GM12878 (cell line): ENCODE data around the gene C1QTNF1.

Source experiments
- ATF2 ChIP-seq: IDR thresholded peaks from 2 replicates; pipeline ENCODE4 v1.6.1; 2012; ENCODE audit warnings: low read length, inconsistent platforms
- CREM ChIP-seq: IDR thresholded peaks from 2 replicates; pipeline ENCODE4 v1.6.1; 2014; ENCODE audit warnings: antibody characterized with exemption, low read depth
- CTCF ChIP-seq, 3 experiments: IDR thresholded peaks in 2 of 3; conservative IDR thresholded peaks in 1 of 3; 2 replicates each; pipeline ENCODE4 v1.5.1; 2011; ENCODE audit warnings: low read depth in 3 of 3, low read length in 3 of 3, mild to moderate bottlenecking in 3 of 3, control low read depth in 2 of 3, moderate library complexity in 2 of 3, inconsistent platforms in 1 of 3, mixed read lengths in 1 of 3; ENCODE audit not compliant: control insufficient read depth in 2 of 3, insufficient read depth in 1 of 3; ENCODE audit errors: extremely low read depth in 1 of 3
- EGR1 ChIP-seq, 2 experiments: IDR thresholded peaks; 1 replicate in 1 of 2; 2 replicates in 1 of 2; pipeline ENCODE4 v1.6.1; 2011 to 2012; ENCODE audit warnings: low read depth in 2 of 2, low read length in 2 of 2, borderline replicate concordance in 1 of 2, mild to moderate bottlenecking in 1 of 2, moderate library complexity in 1 of 2
- EP300 ChIP-seq, 2 experiments: fragments of 150-350 bp in 1 of 2; IDR thresholded peaks; 2 replicates each; pipeline ENCODE4 v1.6.1; 2011 to 2012; ENCODE audit warnings: low read depth in 2 of 2, low read length in 2 of 2, borderline replicate concordance in 1 of 2, improper control_type of control experiment in 1 of 2, inconsistent platforms in 1 of 2; ENCODE audit not compliant: control insufficient read depth in 1 of 2
- MAX ChIP-seq: IDR thresholded peaks from 2 replicates; pipeline ENCODE4 v1.6.1; 2012; ENCODE audit warnings: low read depth, low read length, improper control_type of control experiment
- NRF1 ChIP-seq: conservative IDR thresholded peaks from 2 replicates; pipeline ENCODE4 v1.6.1; 2011; ENCODE audit warnings: mild to moderate bottlenecking, low read depth, low read length, improper control_type of control experiment
- PKNOX1 ChIP-seq: fragments of 450-650 bp; IDR thresholded peaks from 2 replicates; pipeline ENCODE4 v1.6.1; 2016; ENCODE audit warnings: mild to moderate bottlenecking
- POLR2A ChIP-seq: IDR thresholded peaks from 2 replicates; pipeline ENCODE4 v1.6.1; 2011; ENCODE audit warnings: low read depth, mild to moderate bottlenecking, low read length
- REST ChIP-seq: IDR thresholded peaks from 2 replicates; pipeline ENCODE4 v1.6.1; 2012; ENCODE audit warnings: mild to moderate bottlenecking, low read depth, low read length
- SRF ChIP-seq, 2 experiments: IDR thresholded peaks; 2 replicates each; pipeline ENCODE4 v1.6.1; 2011; ENCODE audit warnings: low read depth in 2 of 2, low read length in 2 of 2, mild to moderate bottlenecking in 1 of 2, moderate library complexity in 1 of 2
- YY1 ChIP-seq: IDR thresholded peaks from 2 replicates; pipeline ENCODE4 v1.6.1; 2011; ENCODE audit warnings: low read depth, mild to moderate bottlenecking, low read length

- no peak for TF ChIP-seq NRF1
- TF ChIP-seq CTCF (IDR thresholded peaks at IDR 0.05 in 2 of 3, conservative IDR thresholded peaks at IDR 0.05 in 1 of 3; ENCODE audit: control insufficient read depth in 2 of 3, extremely low read depth in 1 of 3, insufficient read depth in 1 of 3, low read depth in 3 of 3, low read length in 3 of 3), result no peak
- TF ChIP-seq ATF2, result no peak
- no peak for TF ChIP-seq PKNOX1
- no peak for TF ChIP-seq POLR2A
- TF ChIP-seq REST, result no peak
- TF ChIP-seq MAX, result no peak
- TF ChIP-seq SRF (IDR thresholded peaks at IDR 0.05; ENCODE audit: low read depth in 2 of 2, low read length in 2 of 2), result no peak
- TF ChIP-seq EGR1 (IDR thresholded peaks at IDR 0.05; ENCODE audit: borderline replicate concordance in 1 of 2, low read depth in 2 of 2, low read length in 2 of 2), result no peak
- no peak for TF ChIP-seq CREM
- no peak for TF ChIP-seq YY1
- TF ChIP-seq EP300 (IDR thresholded peaks at IDR 0.05; ENCODE audit: borderline replicate concordance in 1 of 2, control insufficient read depth in 1 of 2, low read depth in 2 of 2, low read length in 2 of 2), result no peak
Measured at GRCh38 chr17:79033741-79034501, 10.0 kb downstream of the C1QTNF1 start.
